HepG2 (cell line): Measurements from ENCODE around the gene SPOPL. TPM values are rescaled to one million over a fixed set of nuclear protein-coding genes. Genes with fewer than 3 reads are reported as not detected.
A peak's percentile ranks its signal among the peaks of the same experiment; 100 is the strongest.

Experiments used
- ARID2 ChIP-seq: sonication (generic); formaldehyde crosslinking; IDR thresholded peaks from 2 replicates; pipeline ENCODE4 v1.8.1; 2022; ENCODE audit warnings: mild to moderate bottlenecking, missing genetic modification reagents, borderline replicate concordance
- BATF2 ChIP-seq: sonication (generic); formaldehyde crosslinking; IDR thresholded peaks from 2 replicates; pipeline ENCODE4 v1.8.0; 2022; ENCODE audit warnings: mild to moderate bottlenecking, missing genetic modification reagents, moderate library complexity
- BRF2 ChIP-seq: sonication (generic); formaldehyde crosslinking; IDR thresholded peaks from 2 replicates; pipeline ENCODE4 v1.8.1; 2022; ENCODE audit warnings: mild to moderate bottlenecking, missing genetic modification reagents
- DRAP1 ChIP-seq: IDR thresholded peaks from 2 replicates; pipeline ENCODE4 v1.6.1; 2016; ENCODE audit warnings: missing genetic modification reagents, missing compliant biosample characterization
- GZF1 ChIP-seq: sonication (generic); formaldehyde crosslinking; IDR thresholded peaks from 2 replicates; pipeline ENCODE4 v1.5.1; 2020; ENCODE audit warnings: mild to moderate bottlenecking, missing genetic modification reagents
- HOXD1 ChIP-seq: sonication (generic); formaldehyde crosslinking; IDR thresholded peaks from 2 replicates; pipeline ENCODE4 v1.5.0; 2020; ENCODE audit warnings: missing genetic modification reagents
- KDM1A ChIP-seq: IDR thresholded peaks from 2 replicates; pipeline ENCODE4 v1.6.1; 2016; ENCODE audit warnings: missing compliant biosample characterization
- KLF16 ChIP-seq, 2 experiments: sonication (generic) in 1 of 2; formaldehyde crosslinking in 1 of 2; IDR thresholded peaks; 2 replicates each; pipeline versions ENCODE4 v1.6.1 to v1.8.0; 2016 to 2023; ENCODE audit warnings: missing genetic modification reagents in 2 of 2, missing compliant biosample characterization in 1 of 2
- MTF2 ChIP-seq: sonication (generic); formaldehyde crosslinking; IDR thresholded peaks from 2 replicates; pipeline ENCODE4 v1.5.0; 2020; ENCODE audit warnings: missing genetic modification reagents, borderline replicate concordance
- NONO ChIP-seq, 2 experiments: fragments of 450-650 bp in 1 of 2; sonication (generic) in 1 of 2; formaldehyde crosslinking in 1 of 2; IDR thresholded peaks in 1 of 2; conservative IDR thresholded peaks in 1 of 2; 2 replicates each; pipeline versions ENCODE4 v1.6.1 to v1.8.0; 2017 to 2022; ENCODE audit warnings: mild to moderate bottlenecking in 1 of 2, missing genetic modification reagents in 1 of 2, moderate library complexity in 1 of 2
- NPAS2 ChIP-seq: sonication (generic); formaldehyde crosslinking; IDR thresholded peaks from 2 replicates; pipeline ENCODE4 v1.8.0; 2022; ENCODE audit warnings: mild to moderate bottlenecking, missing genetic modification reagents, borderline replicate concordance
- RARA ChIP-seq: IDR thresholded peaks from 2 replicates; pipeline ENCODE4 v1.6.1; 2016; ENCODE audit warnings: missing genetic modification reagents, missing compliant biosample characterization
- SMARCC2 ChIP-seq: fragments of 450-650 bp; IDR thresholded peaks from 2 replicates; pipeline ENCODE4 v1.6.1; 2017; ENCODE audit warnings: antibody characterized with exemption, mild to moderate bottlenecking
- SPEN ChIP-seq: sonication (generic); formaldehyde crosslinking; IDR thresholded peaks from 2 replicates; pipeline ENCODE4 v1.5.1; 2020; ENCODE audit warnings: low read depth, mild to moderate bottlenecking, missing genetic modification reagents
- TFE3 ChIP-seq: IDR thresholded peaks from 2 replicates; pipeline ENCODE4 v1.6.1; 2016
- ZBTB8A ChIP-seq: sonication (generic); formaldehyde crosslinking; IDR thresholded peaks from 2 replicates; pipeline ENCODE4 v1.4.0; 2020; ENCODE audit warnings: mild to moderate bottlenecking, low read depth, missing genetic modification reagents, borderline replicate concordance
- ZFY ChIP-seq: sonication (generic); formaldehyde crosslinking; IDR thresholded peaks from 2 replicates; pipeline ENCODE4 v1.4.0; 2020; ENCODE audit warnings: missing genetic modification reagents
- ZNF24 ChIP-seq: fragments of 450-650 bp; IDR thresholded peaks from 2 replicates; pipeline ENCODE4 v1.6.1; 2017; ENCODE audit warnings: antibody characterized with exemption, mild to moderate bottlenecking
- ZNF251 ChIP-seq: sonication (generic); formaldehyde crosslinking; IDR thresholded peaks from 2 replicates; pipeline ENCODE4 v1.9.0; 2021; ENCODE audit warnings: mild to moderate bottlenecking, missing genetic modification reagents
- ZNF280B ChIP-seq: sonication (generic); formaldehyde crosslinking; IDR thresholded peaks from 2 replicates; pipeline ENCODE4 v1.5.0; 2020; ENCODE audit warnings: missing genetic modification reagents, mild to moderate bottlenecking, borderline replicate concordance
- ZNF503 ChIP-seq: sonication (generic); formaldehyde crosslinking; IDR thresholded peaks from 2 replicates; pipeline ENCODE4 v1.4.0; 2020; ENCODE audit warnings: missing genetic modification reagents
- ZNF550 ChIP-seq: sonication (generic); formaldehyde crosslinking; IDR thresholded peaks from 2 replicates; pipeline ENCODE4 v1.4.0; 2020; ENCODE audit warnings: mild to moderate bottlenecking, missing genetic modification reagents, borderline replicate concordance
- ZNF652 ChIP-seq: IDR thresholded peaks from 2 replicates; pipeline ENCODE4 v1.6.1; 2016; ENCODE audit warnings: low read depth, borderline replicate concordance
- ZNF749 ChIP-seq: sonication (generic); formaldehyde crosslinking; IDR thresholded peaks from 2 replicates; pipeline ENCODE4 v1.8.0; 2022; ENCODE audit warnings: mild to moderate bottlenecking, missing genetic modification reagents, moderate library complexity, borderline replicate concordance
- ZNF768 ChIP-seq: sonication (generic); formaldehyde crosslinking; IDR thresholded peaks from 2 replicates; pipeline ENCODE4 v1.4.0; 2020; ENCODE audit warnings: missing genetic modification reagents
- polyA plus RNA-seq, 8 experiments: library from polyadenylated mRNA; depleted of rRNA in 3 of 8; stranded (reverse) in 7 of 8; unstranded in 1 of 8; fragments of >200 nt; fragmentation: Illumina TruSeq in 4 of 8; extraction: Trizol in 4 of 8; gene quantifications; 2 replicates each; pipeline versions ENCODE4 v1.2.1 to v1.2.3, GENCODE V29; 2011 to 2016; ENCODE audit warnings: low read depth in 4 of 8, missing spikeins in 1 of 8, mixed read lengths in 1 of 8; ENCODE audit not compliant: insufficient read depth in 1 of 8
- total RNA-seq, 5 experiments: library from RNA; depleted of rRNA; stranded (reverse); fragments of >200 nt; fragmentation: Illumina TruSeq; extraction: Trizol; gene quantifications; 2 replicates each; pipeline ENCODE4 v1.2.3, GENCODE V29; 2016; ENCODE audit warnings: low read depth in 1 of 5

Gene SPOPL
- total and polyA plus RNA-seq, 2 of the 13 experiments (the other 11 are each of a cell fraction or from before 2014, with no cell fraction given): 12.6 to 51.6 TPM

- TF ChIP-seq NONO (IDR thresholded peaks at IDR 0.05) (no peak), NONO (CRISPR knock-in tag; conservative IDR thresholded peaks at IDR 0.05) (no peak), ZNF768 (no peak), ZNF280B (CRISPR knock-in tag) (no peak), BRF2 (CRISPR knock-in tag) (no peak), TFE3 (CRISPR knock-in tag) (no peak), DRAP1 (CRISPR knock-in tag) (peak; percentile 8; the same call in 1 of the 2 replicates), NPAS2 (no peak), ZNF652 (CRISPR knock-in tag) (no peak), SMARCC2 (no peak), RARA (CRISPR knock-in tag) (no peak), ZFY (CRISPR knock-in tag) (no peak), KLF16 (CRISPR knock-in tag; IDR thresholded peaks at IDR 0.05) (no peak; a peak in 1 of 4 replicates), ZNF749 (CRISPR knock-in tag) (0 out of 2 replicates have a peak, but pooled peaks have one; percentile 3), ZNF24 (no peak), ZNF503 (peak; percentile 45; the same call in 1 of the 2 replicates), ZBTB8A (CRISPR knock-in tag) (0 out of 2 replicates have a peak, but pooled peaks have one; percentile 13), ZNF550 (CRISPR knock-in tag) (no peak), HOXD1 (CRISPR knock-in tag) (no peak), KDM1A (no peak), ARID2 (CRISPR knock-in tag) (no peak), GZF1 (CRISPR knock-in tag) (no peak), SPEN (CRISPR knock-in tag) (no peak), MTF2 (CRISPR knock-in tag) (no peak), ZNF251 (CRISPR knock-in tag) (no peak), BATF2 (CRISPR knock-in tag) (no peak)
Measured at GRCh38 chr2:138491495-138491862, 10.1 kb upstream of the SPOPL start (continued).
